SK-N-SH (cell line): ENCODE data around the gene KCNE3. TPM values are rescaled to one million over a fixed set of nuclear protein-coding genes. Genes with fewer than 3 reads are reported as not detected.

Experiments
- CTCF ChIA-PET: fragments of 300-600, 350-600 bp; formaldehyde crosslinking; extraction: SDS; loops from one replicate; lab custom pipeline; 2021; lab: Yijun Ruan, JAX
- POLR2A ChIA-PET: fragments of 350-600 bp; sonication (Branson Sonifier 250); formaldehyde crosslinking; extraction: SDS; loops from one replicate; lab custom pipeline; 2020; ENCODE audit warnings: antibody characterized with exemption, inconsistent platforms; lab: Yijun Ruan, JAX
- DNase-seq: peaks from one replicate; pipeline ENCODE4 v3.0.0; 2012
- H2AFZ ChIP-seq: fragments of 200-600 bp; sonication (generic); 2 replicates; pipeline ENCODE4 v1.8.1; 2016; ENCODE audit warnings: antibody characterized with exemption, mild to moderate bottlenecking, low read depth
- H3F3A ChIP-seq: fragments of 200-600 bp; sonication (generic); replicated peaks from 2 replicates; pipeline ENCODE3; 2016; ENCODE audit warnings: antibody characterized with exemption, mild to moderate bottlenecking; ENCODE audit not compliant: insufficient read depth
- H3K27ac ChIP-seq, 2 experiments: fragments of 200-500 bp in 1 of 2; fragments of 200-600 bp in 1 of 2; sonication (Bioruptor generic) in 1 of 2; sonication (generic), shearing (Covaris generic) in 1 of 2; 2 replicates each; pipeline versions ENCODE4 v1.5.1 to v1.6.1; 2014 to 2016; ENCODE audit warnings: low read depth in 2 of 2, inconsistent platforms in 1 of 2, low read length in 1 of 2, mild to moderate bottlenecking in 1 of 2, mixed read lengths in 1 of 2
- H3K27me3 ChIP-seq: fragments of 200-600 bp; sonication (generic), shearing (Covaris generic); 2 replicates; pipeline ENCODE4 v1.6.1; 2016; ENCODE audit warnings: mixed run types; ENCODE audit not compliant: insufficient read depth
- H3K36me3 ChIP-seq, 2 experiments: fragments of 200-500 bp in 1 of 2; fragments of 200-600 bp in 1 of 2; sonication (Bioruptor generic) in 1 of 2; sonication (generic) in 1 of 2; replicated peaks in 1 of 2; 2 replicates each; pipeline versions ENCODE3 to v1.5.1; 2014 to 2016; ENCODE audit warnings: low read length in 1 of 2, mild to moderate bottlenecking in 1 of 2; ENCODE audit not compliant: insufficient read depth in 2 of 2, control insufficient read depth in 1 of 2
- H3K4me1 ChIP-seq, 2 experiments: fragments of 200-500 bp in 1 of 2; fragments of 200-600 bp in 1 of 2; sonication (Bioruptor generic) in 1 of 2; sonication (generic), shearing (Covaris generic) in 1 of 2; 2 replicates each; pipeline versions ENCODE4 v1.5.1 to v1.6.1; 2014 to 2016; ENCODE audit warnings: low read depth in 1 of 2, low read length in 1 of 2, mixed run types in 1 of 2; ENCODE audit not compliant: insufficient read depth in 2 of 2, control insufficient read depth in 1 of 2
- H3K4me2 ChIP-seq: fragments of 200-600 bp; sonication (generic), shearing (Covaris generic); 2 replicates; pipeline ENCODE4 v1.6.1; 2017; ENCODE audit warnings: mixed run types
- H3K4me3 ChIP-seq, 2 experiments: fragments of 200-500 bp in 1 of 2; fragments of 200-600 bp in 1 of 2; sonication (Bioruptor generic) in 1 of 2; sonication (generic), shearing (Covaris generic) in 1 of 2; 2 replicates each; pipeline versions ENCODE4 v1.5.1 to v1.8.1; 2014 to 2016; ENCODE audit warnings: low read depth in 2 of 2, inconsistent platforms in 1 of 2, low read length in 1 of 2, mild to moderate bottlenecking in 1 of 2, mixed read lengths in 1 of 2, moderate library complexity in 1 of 2
- H3K79me2 ChIP-seq: fragments of 200-600 bp; sonication (generic); 2 replicates; pipeline ENCODE4 v1.8.1; 2017; ENCODE audit warnings: mild to moderate bottlenecking; ENCODE audit not compliant: insufficient read depth
- H3K9ac ChIP-seq: fragments of 200-600 bp; sonication (generic); 2 replicates; pipeline ENCODE4 v1.6.1; 2017; ENCODE audit warnings: mixed run types
- H3K9me2 ChIP-seq: fragments of 200-600 bp; sonication (generic); 2 replicates; pipeline ENCODE4 v1.6.1; 2017; ENCODE audit warnings: mixed run types
- H3K9me3 ChIP-seq: fragments of 200-600 bp; sonication (generic); 2 replicates; pipeline ENCODE4 v1.6.1; 2017; ENCODE audit warnings: mixed run types, mild to moderate bottlenecking, moderate library complexity
- H4K20me1 ChIP-seq: fragments of 200-600 bp; sonication (generic); 2 replicates; pipeline ENCODE4 v1.6.1; 2017; ENCODE audit warnings: mild to moderate bottlenecking, mixed run types; ENCODE audit not compliant: insufficient read depth
- CHD2 ChIP-seq: fragments of 150-350 bp; IDR thresholded peaks from 2 replicates; pipeline ENCODE4 v1.6.1; 2018; ENCODE audit warnings: low read length; ENCODE audit not compliant: partially characterized antibody
- ELF1 ChIP-seq: IDR thresholded peaks from 2 replicates; pipeline ENCODE4 v1.4.0; 2012
- FOSL2 ChIP-seq: IDR thresholded peaks from 2 replicates; pipeline ENCODE4 v1.4.0; 2012; ENCODE audit warnings: low read depth, mild to moderate bottlenecking, moderate library complexity, borderline replicate concordance
- IRF3 ChIP-seq: fragments of 150-350 bp; IDR thresholded peaks from 2 replicates; pipeline ENCODE4 v1.6.1; 2016; ENCODE audit warnings: mild to moderate bottlenecking, low read depth, low read length
- MAX ChIP-seq: IDR thresholded peaks from 2 replicates; pipeline ENCODE4 v1.4.0; 2012; ENCODE audit warnings: low read depth
- MXI1 ChIP-seq: IDR thresholded peaks from 2 replicates; pipeline ENCODE4 v1.6.1; 2012; ENCODE audit warnings: mild to moderate bottlenecking, low read depth, low read length, improper control_type of control experiment
- SMC3 ChIP-seq: IDR thresholded peaks from 2 replicates; pipeline ENCODE4 v1.6.1; 2012; ENCODE audit warnings: low read depth, low read length, improper control_type of control experiment
- TAF1 ChIP-seq: IDR thresholded peaks from 2 replicates; pipeline ENCODE4 v1.6.1; 2012; ENCODE audit warnings: low read depth, mild to moderate bottlenecking, low read length, moderate library complexity, borderline replicate concordance
- YY1 ChIP-seq: IDR thresholded peaks from 2 replicates; pipeline ENCODE4 v1.4.0; 2012; ENCODE audit warnings: low read depth, mild to moderate bottlenecking
- WGBS: methylation state at CpG from one replicate; pipeline ENCODE4 v1.1.6; 2017; ENCODE audit warnings: low lambda C conversion rate; 5-methylcytosine and 5-hydroxymethylcytosine counted together
- polyA plus RNA-seq, 3 experiments: library from polyadenylated mRNA; depleted of rRNA; stranded (reverse); fragments of >200 nt; gene quantifications; 2 replicates each; pipeline ENCODE4 v1.2.3, GENCODE V29; 2012
- TF ChIP-seq, protein P1 (sequence below): IDR thresholded peaks from 2 replicates; pipeline ENCODE4 v1.4.0; 2012; ENCODE audit warnings: low read depth, borderline replicate concordance
- TF ChIP-seq, protein P2 (sequence below): fragments of 200-600 bp; sonication (generic); IDR thresholded peaks from 2 replicates; pipeline ENCODE4 v1.6.1; 2017; ENCODE audit warnings: antibody characterized with exemption, mild to moderate bottlenecking, moderate library complexity

The KCNE3 gene
- polyA plus RNA-seq, 1 of the 3 experiments (the other 2 are of a cell fraction), result not detected

DNA sequence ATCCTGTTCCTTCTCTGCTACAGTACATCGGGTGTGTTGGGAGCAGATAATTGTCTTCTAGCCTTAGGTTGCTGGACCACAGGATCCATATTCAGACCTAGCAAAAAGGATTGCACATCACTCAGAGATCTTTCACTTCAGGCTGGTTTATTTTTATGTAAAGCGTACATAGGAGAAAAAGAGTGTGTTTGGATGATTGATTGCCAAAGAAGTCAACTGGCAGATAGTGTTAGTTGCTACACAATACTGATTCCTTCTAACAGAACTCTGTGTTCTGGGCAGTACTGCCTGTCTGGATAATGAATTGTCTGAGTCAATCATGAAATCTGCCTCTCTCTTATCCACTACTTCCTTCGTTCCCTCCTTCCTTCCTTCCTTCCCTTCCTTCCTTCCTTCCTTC lies 38.1 kb downstream of the KCNE3 start (continued):
- TF ChIP-seq, protein P1, sequence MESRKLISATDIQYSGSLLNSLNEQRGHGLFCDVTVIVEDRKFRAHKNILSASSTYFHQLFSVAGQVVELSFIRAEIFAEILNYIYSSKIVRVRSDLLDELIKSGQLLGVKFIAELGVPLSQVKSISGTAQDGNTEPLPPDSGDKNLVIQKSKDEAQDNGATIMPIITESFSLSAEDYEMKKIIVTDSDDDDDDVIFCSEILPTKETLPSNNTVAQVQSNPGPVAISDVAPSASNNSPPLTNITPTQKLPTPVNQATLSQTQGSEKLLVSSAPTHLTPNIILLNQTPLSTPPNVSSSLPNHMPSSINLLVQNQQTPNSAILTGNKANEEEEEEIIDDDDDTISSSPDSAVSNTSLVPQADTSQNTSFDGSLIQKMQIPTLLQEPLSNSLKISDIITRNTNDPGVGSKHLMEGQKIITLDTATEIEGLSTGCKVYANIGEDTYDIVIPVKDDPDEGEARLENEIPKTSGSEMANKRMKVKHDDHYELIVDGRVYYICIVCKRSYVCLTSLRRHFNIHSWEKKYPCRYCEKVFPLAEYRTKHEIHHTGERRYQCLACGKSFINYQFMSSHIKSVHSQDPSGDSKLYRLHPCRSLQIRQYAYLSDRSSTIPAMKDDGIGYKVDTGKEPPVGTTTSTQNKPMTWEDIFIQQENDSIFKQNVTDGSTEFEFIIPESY, result no peak
- TF ChIP-seq SMC3, result no peak
- no peak for TF ChIP-seq CHD2
- no peak for TF ChIP-seq MAX
- no peak for TF ChIP-seq YY1
- no peak for TF ChIP-seq TAF1
- TF ChIP-seq IRF3, result no peak
- no peak for TF ChIP-seq FOSL2

- Histone ChIP-seq H3K4me1 (no peaks in the 10 kb centered on the region), H3F3A (no peaks in the 10 kb centered on the region), H3K9ac (no peak overlapping the region), H3K9me3 (no peaks in the 10 kb centered on the region), H4K20me1 (no peaks in the 10 kb centered on the region), H3K27ac (no peak overlapping the region), H3K4me2 (no peak overlapping the region), H3K79me2 (no peaks in the 10 kb centered on the region), H3K9me2 (no peaks in the 10 kb centered on the region), H3K27me3 (no peaks in the 10 kb centered on the region), H3K36me3 (no peaks in the 10 kb centered on the region), H2AFZ (no peak overlapping the region), H3K4me3 (no peak overlapping the region)
- CTCF ChIA-PET, result interaction anchor here (1.1 kb wide), 2 partner anchors 16 to 43 kb away, joined by 3 to 4 read pairs; no protein-coding TSS in a partner anchor
- whole genome bisulfite sequencing, result 88% methylated on average over 4 of the region's 4 CpGs
- TF ChIP-seq YY1 (no peak), MXI1 (no peak), ELF1 (no peak)
- TF ChIP-seq, protein P2, sequence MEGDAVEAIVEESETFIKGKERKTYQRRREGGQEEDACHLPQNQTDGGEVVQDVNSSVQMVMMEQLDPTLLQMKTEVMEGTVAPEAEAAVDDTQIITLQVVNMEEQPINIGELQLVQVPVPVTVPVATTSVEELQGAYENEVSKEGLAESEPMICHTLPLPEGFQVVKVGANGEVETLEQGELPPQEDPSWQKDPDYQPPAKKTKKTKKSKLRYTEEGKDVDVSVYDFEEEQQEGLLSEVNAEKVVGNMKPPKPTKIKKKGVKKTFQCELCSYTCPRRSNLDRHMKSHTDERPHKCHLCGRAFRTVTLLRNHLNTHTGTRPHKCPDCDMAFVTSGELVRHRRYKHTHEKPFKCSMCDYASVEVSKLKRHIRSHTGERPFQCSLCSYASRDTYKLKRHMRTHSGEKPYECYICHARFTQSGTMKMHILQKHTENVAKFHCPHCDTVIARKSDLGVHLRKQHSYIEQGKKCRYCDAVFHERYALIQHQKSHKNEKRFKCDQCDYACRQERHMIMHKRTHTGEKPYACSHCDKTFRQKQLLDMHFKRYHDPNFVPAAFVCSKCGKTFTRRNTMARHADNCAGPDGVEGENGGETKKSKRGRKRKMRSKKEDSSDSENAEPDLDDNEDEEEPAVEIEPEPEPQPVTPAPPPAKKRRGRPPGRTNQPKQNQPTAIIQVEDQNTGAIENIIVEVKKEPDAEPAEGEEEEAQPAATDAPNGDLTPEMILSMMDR, result no peak
- POLR2A ChIA-PET, result no interaction called here
- DNase-seq, result no peak
Measured at GRCh38 chr11:74427384-74427886, 39.9 kb downstream of the KCNE3 start.
